ENCODE data around the gene ZNF416.
A peak's percentile ranks its signal among the peaks of the same experiment; 100 is the strongest.

ZNF416 gene

GRCh38 chr19:57578487-57579205 is at the start of gene ZNF416:
ZNF416 (minus strand) TSS chr19:57578911; CDS start chr19:57578704, 207 bp downstream.
- DNase-seq (ENCODE audit: low read depth), result peak; percentile 93

- DNase-seq (ENCODE audit: low read depth), result no peak
Measured at GRCh38 chr19:57623091-57623490, 44.4 kb upstream of the ZNF416 start.

- DNase-seq (ENCODE audit: low read depth), result no peak
Measured at GRCh38 chr19:57620673-57621348, 42.1 kb upstream of the ZNF416 start.

GRCh38 chr19:57615346-57615745 is 36.6 kb upstream of the ZNF416 start:
- DNase-seq (ENCODE audit: low read depth), result no peak

GRCh38 chr19:57613941-57614743 is 35.4 kb upstream of the ZNF416 start, which contains the start of gene ZNF134:
ZNF134 (plus strand) TSS chr19:57614242; CDS start chr19:57619469, 5,227 bp downstream.
- DNase-seq (ENCODE audit: low read depth), result peak; percentile 83

- no peak for DNase-seq (ENCODE audit: low read depth)
Measured at GRCh38 chr19:57611113-57611512, 32.4 kb upstream of the ZNF416 start.

GRCh38 chr19:57606931-57607330 is 28.2 kb upstream of the ZNF416 start:
- DNase-seq (ENCODE audit: low read depth), result no peak

GRCh38 chr19:57599761-57600383 is 21.2 kb upstream of the ZNF416 start, which contains the start of gene ZNF530:
ZNF530 (plus strand) TSS chr19:57599885; CDS start chr19:57604346, 4,461 bp downstream.
- DNase-seq (ENCODE audit: low read depth), result peak; percentile 76

- DNase-seq (ENCODE audit: low read depth), result no peak
Measured at GRCh38 chr19:57599377-57599760, 20.7 kb upstream of the ZNF416 start.

- DNase-seq (ENCODE audit: low read depth), result no peak
Measured at GRCh38 chr19:57587529-57587928, 8.8 kb upstream of the ZNF416 start.

- DNase-seq (ENCODE audit: low read depth), result peak; percentile 80
Measured at GRCh38 chr19:57583521-57584416, 5.1 kb upstream of the ZNF416 start, which contains the start of gene ZIK1. ZIK1 (plus strand) TSS chr19:57584145; CDS start chr19:57584357, 212 bp downstream.

GRCh38 chr19:57583104-57583520 is 4.4 kb upstream of the ZNF416 start:
- no peak for DNase-seq (ENCODE audit: low read depth)

GRCh38 chr19:57576661-57577060 is 2.0 kb downstream of the ZNF416 start:
- DNase-seq (ENCODE audit: low read depth), result no peak

GRCh38 chr19:57572415-57572947 is 6.2 kb downstream of the ZNF416 start:
- no peak for DNase-seq (ENCODE audit: low read depth)

- no peak for DNase-seq (ENCODE audit: low read depth)
Measured at GRCh38 chr19:57570707-57571106, 8.0 kb downstream of the ZNF416 start.

GRCh38 chr19:57566396-57567265 is 12.1 kb downstream of the ZNF416 start:
- DNase-seq (ENCODE audit: low read depth), result no peak

GRCh38 chr19:57563547-57563946 is 15.2 kb downstream of the ZNF416 start:
- no peak for DNase-seq (ENCODE audit: low read depth)

GRCh38 chr19:57560049-57560491 is 18.6 kb downstream of the ZNF416 start:
- DNase-seq (ENCODE audit: low read depth), result no peak

- peak; percentile 79 for DNase-seq (ENCODE audit: low read depth)
Measured at GRCh38 chr19:57559404-57560025, 19.2 kb downstream of the ZNF416 start, which contains the start of gene ZNF550. ZNF550 (minus strand) TSS chr19:57559863; CDS start chr19:57559682, 181 bp downstream.
